Immature natural killer cell (primary cell): ENCODE data around the gene GHR. TPM values are rescaled to one million over a fixed set of nuclear protein-coding genes. Genes with fewer than 3 reads are reported as not detected.

Experiments
- DNase-seq, 3 donors: peaks; one replicate each; pipeline ENCODE4 v3.0.0; 2022; ENCODE audit warnings: mixed read lengths in 1 of 3
- H3K27ac Mint-ChIP-seq, 6 donors: one replicate each; pipeline ENCODE4 v1.8.0; 2020; ENCODE audit warnings: mixed read lengths in 6 of 6, mild to moderate bottlenecking in 5 of 6, inconsistent platforms in 4 of 6, moderate library complexity in 3 of 6
- H3K27me3 Mint-ChIP-seq, 3 donors: one replicate each; pipeline ENCODE4 v1.8.0; 2020 to 2021; ENCODE audit warnings: low read depth in 3 of 3, mild to moderate bottlenecking in 3 of 3, mixed read lengths in 3 of 3, moderate library complexity in 3 of 3, inconsistent platforms in 1 of 3
- H3K36me3 Mint-ChIP-seq, 3 donors: one replicate each; pipeline ENCODE4 v1.8.0; 2020; ENCODE audit warnings: mixed read lengths in 3 of 3, inconsistent platforms in 2 of 3, mild to moderate bottlenecking in 2 of 3
- H3K4me1 Mint-ChIP-seq, 2 donors: one replicate each; pipeline ENCODE4 v1.8.0; 2020; ENCODE audit warnings: inconsistent platforms in 2 of 2, mild to moderate bottlenecking in 2 of 2, mixed read lengths in 2 of 2, moderate library complexity in 1 of 2
- H3K4me3 Mint-ChIP-seq, 5 donors: one replicate each; pipeline ENCODE4 v1.8.0; 2020; ENCODE audit warnings: mild to moderate bottlenecking in 5 of 5, mixed read lengths in 5 of 5, inconsistent platforms in 3 of 5, moderate library complexity in 3 of 5
- H3K9me3 Mint-ChIP-seq, 6 donors: one replicate each; pipeline ENCODE4 v1.8.0; 2020; ENCODE audit warnings: mild to moderate bottlenecking in 6 of 6, mixed read lengths in 6 of 6, inconsistent platforms in 4 of 6, moderate library complexity in 3 of 6
- polyA plus RNA-seq, 3 donors: library from polyadenylated mRNA; unstranded; fragments of 300-500 nt; fragmentation: Illumina TruSeq; gene quantifications; one replicate each; pipeline ENCODE4 v1.2.3, GENCODE V29; 2021

Gene GHR
- polyA plus RNA-seq, 3 donors from 2014 or later: not detected

DNA sequence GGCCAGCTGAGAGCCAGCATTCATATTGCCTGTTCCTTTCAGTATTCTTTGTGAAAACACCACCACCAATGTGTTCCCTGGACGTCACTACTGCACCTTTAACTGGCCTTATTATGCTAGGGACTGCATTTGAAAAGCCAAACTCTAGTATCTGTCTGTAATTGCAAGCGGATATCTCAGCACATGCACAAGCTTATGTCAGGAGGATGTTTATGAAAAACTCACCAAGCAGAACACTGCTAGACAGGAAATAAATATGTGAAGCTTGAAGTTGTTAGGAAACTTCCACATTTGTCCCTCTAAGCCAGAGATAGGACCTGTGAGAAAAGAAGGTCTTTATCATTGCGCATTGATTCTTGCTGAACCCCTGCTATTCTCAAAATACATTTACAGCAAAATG, 198.0 kb downstream of the GHR start:
- peaks cover 0 to 7% (median 2%) of the 10 kb centered on the region in 3 donors for H3K27me3 Mint-ChIP-seq
- H3K4me1 Mint-ChIP-seq: no peaks in the 10 kb centered on the region
- H3K4me3 Mint-ChIP-seq: no peak overlapping the region
- no peak overlapping the region for H3K27ac Mint-ChIP-seq
- H3K36me3 Mint-ChIP-seq: no peaks in the 10 kb centered on the region
- H3K9me3 Mint-ChIP-seq: no peaks in the 10 kb centered on the region
- no peak for DNase-seq

DNA sequence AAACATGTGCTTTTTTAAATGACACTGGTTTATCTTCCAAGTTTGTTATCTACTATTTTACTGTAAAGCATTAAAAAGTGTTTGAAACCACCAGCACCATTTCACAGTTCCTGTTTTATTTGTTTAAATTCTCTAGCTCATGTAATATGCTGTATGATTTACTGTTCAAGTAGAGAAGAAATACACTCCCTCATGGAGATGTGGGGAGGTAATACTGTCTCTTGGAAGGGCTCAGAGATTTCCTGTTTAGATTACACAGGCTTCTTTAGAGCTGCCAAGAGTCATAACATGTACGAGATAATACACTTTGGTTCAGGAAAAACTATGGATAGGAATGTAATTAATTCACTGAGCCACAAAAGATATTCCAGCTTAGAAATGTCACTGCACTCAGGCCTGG, 198.4 kb downstream of the GHR start:
- H3K36me3 Mint-ChIP-seq: no peaks in the 10 kb centered on the region
- H3K9me3 Mint-ChIP-seq: no peaks in the 10 kb centered on the region
- H3K4me1 Mint-ChIP-seq: no peaks in the 10 kb centered on the region
- no peak overlapping the region for H3K4me3 Mint-ChIP-seq
- H3K27me3 Mint-ChIP-seq: peaks cover 0 to 6% (median 2%) of the 10 kb centered on the region in 3 donors
- no peak for DNase-seq
- no peak overlapping the region for H3K27ac Mint-ChIP-seq

GRCh38 chr5:42624912-42625311, 201.7 kb downstream of the GHR start:
- DNase-seq: no peak
- peaks cover 0 to 4% (median 2%) of the 10 kb centered on the region in 3 donors for H3K27me3 Mint-ChIP-seq
- H3K4me3 Mint-ChIP-seq: no peak overlapping the region
- H3K27ac Mint-ChIP-seq: no peak overlapping the region
- no peaks in the 10 kb centered on the region for H3K36me3 Mint-ChIP-seq
- no peaks in the 10 kb centered on the region for H3K4me1 Mint-ChIP-seq
- no peaks in the 10 kb centered on the region for H3K9me3 Mint-ChIP-seq

DNA sequence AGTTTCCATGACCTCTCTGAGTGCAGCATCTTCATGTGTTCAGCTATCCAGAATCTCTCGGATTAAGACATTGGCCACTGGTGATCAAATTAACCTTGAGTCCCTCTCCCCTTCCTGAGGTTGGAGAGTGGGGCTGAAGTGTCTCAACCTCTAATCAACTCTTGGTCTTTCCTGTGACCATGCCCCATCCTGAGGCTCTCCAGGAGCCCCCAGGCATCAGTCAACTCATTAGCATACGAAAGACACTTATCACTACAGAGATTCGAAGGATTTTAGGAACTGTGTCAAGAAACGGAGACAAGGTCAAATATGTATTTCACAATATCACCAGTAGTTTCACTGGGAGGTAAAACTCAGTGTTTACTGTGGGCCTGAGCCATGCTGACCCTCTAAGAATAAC, 203.2 kb downstream of the GHR start:
- Mint-ChIP-seq H3K9me3 (no peaks in the 10 kb centered on the region), H3K27ac (no peak overlapping the region), H3K4me1 (no peaks in the 10 kb centered on the region)

DNA sequence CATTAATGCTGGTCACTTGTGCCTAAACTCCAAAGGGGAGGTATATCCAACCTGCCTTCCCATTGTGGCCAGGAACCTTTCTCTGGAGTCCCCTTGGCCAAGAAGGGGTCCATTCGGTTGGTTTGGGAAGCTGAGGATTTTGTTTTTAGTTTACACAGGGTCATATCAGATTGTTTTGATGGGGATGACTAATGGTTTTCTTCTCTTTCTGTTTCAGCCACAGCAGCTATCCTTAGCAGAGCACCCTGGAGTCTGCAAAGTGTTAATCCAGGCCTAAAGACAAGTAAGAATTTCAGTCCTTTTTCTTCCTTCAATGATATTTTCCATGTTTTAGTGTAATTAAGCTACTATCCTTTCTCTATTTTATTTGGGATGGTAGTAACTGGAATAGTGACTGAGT, 205.6 kb downstream of the GHR start:
- Mint-ChIP-seq H3K36me3 (no peaks in the 10 kb centered on the region), H3K9me3 (no peaks in the 10 kb centered on the region), H3K27me3 (peaks cover 0 to 2% (median under 1%) of the 10 kb centered on the region in 3 donors), H3K27ac (no peak overlapping the region), H3K4me1 (no peaks in the 10 kb centered on the region), H3K4me3 (no peak overlapping the region)
- DNase-seq: no peak

More for the DNA sequence above, 203.2 kb downstream of the GHR start:
- H3K27me3 Mint-ChIP-seq: peaks cover 0 to 4% (median 2%) of the 10 kb centered on the region in 3 donors
- no peak for DNase-seq
- no peak overlapping the region for H3K4me3 Mint-ChIP-seq
- no peaks in the 10 kb centered on the region for H3K36me3 Mint-ChIP-seq

DNA sequence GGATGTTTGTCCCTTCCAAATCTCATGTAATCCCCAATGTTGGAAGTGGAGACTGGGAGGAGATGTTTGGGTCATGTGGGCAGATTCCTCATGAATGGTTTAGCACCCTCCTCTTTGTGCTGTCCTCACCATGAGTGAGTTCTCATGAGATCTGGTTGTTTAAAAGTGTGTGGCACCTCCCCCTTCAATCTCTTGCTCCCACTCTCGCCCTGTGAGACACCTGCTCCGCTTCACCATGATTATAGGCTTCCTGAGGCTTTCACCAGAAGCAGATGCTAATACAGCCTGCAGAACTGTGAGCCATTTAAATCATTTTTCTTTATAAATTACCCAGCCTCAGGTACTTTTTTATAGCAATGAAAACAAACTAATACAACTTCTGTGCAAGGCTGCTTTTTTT, 206.0 kb downstream of the GHR start:
- no peak for DNase-seq
- H3K36me3 Mint-ChIP-seq: no peaks in the 10 kb centered on the region
- H3K27me3 Mint-ChIP-seq: peaks cover 0 to 2% (median 0%) of the 10 kb centered on the region in 3 donors
- no peaks in the 10 kb centered on the region for H3K4me1 Mint-ChIP-seq
- no peak overlapping the region for H3K27ac Mint-ChIP-seq
- H3K4me3 Mint-ChIP-seq: no peak overlapping the region
- no peaks in the 10 kb centered on the region for H3K9me3 Mint-ChIP-seq

DNA sequence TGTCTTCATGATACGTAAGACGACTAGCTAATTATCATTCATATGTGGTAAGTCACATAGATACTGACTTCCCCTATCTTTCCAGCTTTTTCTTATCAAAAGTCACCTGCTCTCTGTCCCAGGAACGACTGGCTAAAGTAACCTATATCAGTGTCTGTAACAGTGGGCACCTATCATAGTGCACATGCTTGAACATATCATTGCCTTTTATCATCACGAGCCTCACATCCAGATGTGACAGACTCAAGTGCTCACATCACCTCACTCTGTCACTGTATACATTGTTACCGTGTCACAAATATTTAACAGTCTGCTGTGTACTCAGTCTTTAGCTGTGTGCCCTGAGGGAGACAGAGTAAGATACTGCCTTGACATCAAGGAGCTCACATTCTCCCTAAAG, 208.0 kb downstream of the GHR start:
- Mint-ChIP-seq H3K4me3 (no peak overlapping the region), H3K36me3 (no peaks in the 10 kb centered on the region), H3K9me3 (no peaks in the 10 kb centered on the region), H3K27me3 (peaks cover 0 to 2% (median 2%) of the 10 kb centered on the region in 3 donors), H3K4me1 (no peaks in the 10 kb centered on the region), H3K27ac (no peak overlapping the region)
- DNase-seq: no peak

DNA sequence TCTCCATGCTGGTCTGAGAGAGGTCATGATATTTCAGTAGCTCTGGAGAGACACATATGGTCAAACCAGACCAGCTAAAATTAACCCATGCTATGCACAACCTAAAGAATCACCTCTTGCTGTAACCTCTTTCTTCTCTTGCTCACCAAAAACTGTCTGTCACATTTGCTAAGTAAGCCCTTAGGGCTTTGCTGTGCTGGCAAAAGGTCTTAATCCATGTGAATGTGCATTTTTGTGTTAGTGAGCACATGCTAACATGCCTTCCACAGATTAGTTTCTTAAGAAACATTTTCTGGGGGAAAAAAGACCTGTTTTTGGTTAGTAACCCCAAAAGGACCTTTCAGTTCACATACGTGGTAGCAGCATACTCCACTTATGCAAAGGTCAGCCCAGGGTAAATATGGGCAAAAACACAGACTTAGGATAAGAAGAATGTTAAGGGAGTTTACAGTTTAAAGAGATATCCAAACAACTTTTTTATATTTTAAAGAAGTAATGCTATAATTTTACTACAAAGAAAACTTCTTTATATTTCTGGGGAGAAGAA, 209.2 kb downstream of the GHR start:
- Mint-ChIP-seq H3K27ac (no peak overlapping the region), H3K27me3 (peaks cover 0 to 2% (median 0%) of the 10 kb centered on the region in 3 donors), H3K4me3 (no peak overlapping the region), H3K4me1 (no peaks in the 10 kb centered on the region), H3K36me3 (no peaks in the 10 kb centered on the region), H3K9me3 (no peaks in the 10 kb centered on the region)
- no peak for DNase-seq

DNA sequence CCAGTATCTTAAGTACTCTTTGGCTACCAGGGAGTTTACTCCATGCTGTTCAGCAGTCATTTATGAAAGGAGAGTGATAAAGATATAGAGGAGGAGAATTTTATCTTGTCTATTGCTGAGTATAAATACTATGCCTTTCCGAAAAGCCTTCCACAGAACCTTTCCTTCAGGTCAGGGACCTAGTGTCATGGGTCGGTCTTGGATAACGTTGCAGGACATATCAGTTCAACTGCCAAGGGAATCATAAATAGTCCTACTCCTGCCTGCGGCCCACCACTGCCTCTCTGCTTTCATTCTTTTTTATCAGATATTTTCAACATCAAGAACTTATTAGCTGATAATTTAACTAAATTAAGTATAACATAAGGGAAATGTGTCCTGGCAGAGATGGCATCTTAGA, 211.3 kb downstream of the GHR start:
- Mint-ChIP-seq H3K4me1 (no peaks in the 10 kb centered on the region), H3K4me3 (no peak overlapping the region), H3K27ac (no peak overlapping the region), H3K36me3 (no peaks in the 10 kb centered on the region), H3K9me3 (no peaks in the 10 kb centered on the region), H3K27me3 (peaks cover 0 to 2% (median 0%) of the 10 kb centered on the region in 3 donors)
- no peak for DNase-seq

- Mint-ChIP-seq H3K4me1 (no peaks in the 10 kb centered on the region), H3K4me3 (no peak overlapping the region), H3K27ac (no peak overlapping the region), H3K36me3 (no peaks in the 10 kb centered on the region), H3K9me3 (no peaks in the 10 kb centered on the region), H3K27me3 (peaks cover 0 to 2% (median 1%) of the 10 kb centered on the region in 3 donors)
- no peak for DNase-seq
These were observed 213.2 kb downstream of the GHR start for GRCh38 chr5:42636425-42636824.

GRCh38 chr5:42636946-42637345, 213.7 kb downstream of the GHR start:
- Mint-ChIP-seq H3K9me3 (no peaks in the 10 kb centered on the region), H3K27me3 (peaks cover 0 to 5% (median 1%) of the 10 kb centered on the region in 3 donors), H3K36me3 (no peaks in the 10 kb centered on the region), H3K4me3 (no peak overlapping the region), H3K4me1 (no peaks in the 10 kb centered on the region), H3K27ac (no peak overlapping the region)
- DNase-seq: no peak

DNA sequence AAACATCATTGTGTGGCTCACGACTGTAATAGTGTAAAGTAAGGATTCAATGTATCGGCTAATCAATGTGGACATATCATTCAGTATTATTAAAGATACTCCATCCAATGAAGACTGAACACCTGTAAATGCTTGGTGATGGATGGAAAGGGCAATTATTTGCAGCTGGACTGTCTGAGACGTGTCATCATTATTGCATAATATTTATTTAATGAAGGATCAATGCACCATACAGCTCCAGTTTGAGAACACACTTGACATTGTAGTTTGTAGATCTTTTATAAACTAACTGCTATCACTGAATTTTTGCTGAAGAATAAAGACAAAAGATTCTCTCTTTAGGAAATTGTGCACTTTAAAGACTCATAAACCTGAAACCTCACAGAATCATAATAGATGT, 215.7 kb downstream of the GHR start:
- no peak for DNase-seq
- Mint-ChIP-seq H3K27ac (no peak overlapping the region), H3K36me3 (no peaks in the 10 kb centered on the region), H3K27me3 (peaks cover 0 to 8% (median 4%) of the 10 kb centered on the region in 3 donors), H3K4me1 (no peaks in the 10 kb centered on the region), H3K4me3 (no peak overlapping the region), H3K9me3 (no peaks in the 10 kb centered on the region)

DNA sequence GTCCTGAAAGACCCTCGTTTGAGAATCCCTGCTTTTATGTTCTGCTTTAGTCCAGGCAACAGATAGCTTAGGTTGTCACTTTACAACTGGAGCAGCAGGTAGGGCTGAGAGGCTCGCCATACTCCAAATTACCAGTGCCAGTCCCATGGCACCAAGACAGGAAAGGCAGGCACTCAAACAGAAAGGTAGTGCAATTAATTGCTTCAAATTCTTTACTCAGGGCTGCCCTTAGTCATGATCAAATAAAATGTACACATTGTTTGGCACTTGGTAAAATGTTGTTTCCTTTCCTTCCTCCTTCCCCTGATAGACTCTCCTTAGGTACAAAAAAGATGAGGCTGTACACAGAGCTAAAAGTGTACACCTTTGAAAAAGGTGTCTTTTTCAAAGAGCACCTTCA, 217.6 kb downstream of the GHR start:
- no peaks in the 10 kb centered on the region for H3K9me3 Mint-ChIP-seq
- H3K4me3 Mint-ChIP-seq: no peak overlapping the region
- H3K4me1 Mint-ChIP-seq: no peaks in the 10 kb centered on the region
- H3K36me3 Mint-ChIP-seq: no peaks in the 10 kb centered on the region
- DNase-seq: no peak
- no peak overlapping the region for H3K27ac Mint-ChIP-seq
- peaks cover 0 to 6% (median 5%) of the 10 kb centered on the region in 3 donors for H3K27me3 Mint-ChIP-seq

GRCh38 chr5:42641336-42642005, 218.2 kb downstream of the GHR start:
- H3K4me3 Mint-ChIP-seq: no peak overlapping the region
- H3K27ac Mint-ChIP-seq: no peak overlapping the region
- H3K9me3 Mint-ChIP-seq: no peaks in the 10 kb centered on the region
- no peaks in the 10 kb centered on the region for H3K36me3 Mint-ChIP-seq
- no peak for DNase-seq
- peaks cover 0 to 6% (median 5%) of the 10 kb centered on the region in 3 donors for H3K27me3 Mint-ChIP-seq
- no peaks in the 10 kb centered on the region for H3K4me1 Mint-ChIP-seq

GRCh38 chr5:42642006-42642405, 218.8 kb downstream of the GHR start:
- Mint-ChIP-seq H3K36me3 (no peaks in the 10 kb centered on the region), H3K4me3 (no peak overlapping the region), H3K4me1 (no peaks in the 10 kb centered on the region), H3K27ac (no peak overlapping the region), H3K27me3 (peaks cover 0 to 6% (median 5%) of the 10 kb centered on the region in 3 donors), H3K9me3 (no peaks in the 10 kb centered on the region)
- DNase-seq: no peak
